H1 (cell line): ENCODE results near the gene PLXND1. TPM values are rescaled to one million over a fixed set of nuclear protein-coding genes. Genes with fewer than 3 reads are reported as not detected.

ENCODE experiments used
- CTCF ChIA-PET: fragments of 300-600 bp; sonication (Branson Sonifier 250); formaldehyde crosslinking; loops from one replicate; lab custom pipeline; 2021; ENCODE audit not compliant: partially characterized antibody; lab: Charles Lee
- POLR2A ChIA-PET: fragments of 300-600 bp; sonication (Branson Sonifier 250); formaldehyde crosslinking; loops from one replicate; lab custom pipeline; 2021; ENCODE audit warnings: inconsistent platforms; ENCODE audit not compliant: partially characterized antibody; lab: Charles Lee
- DNase-seq, 2 experiments: peaks; one replicate each; pipeline versions ENCODE4 v3.0.0 to v3.0.0-alpha.2; 2010 to 2022; ENCODE audit warnings: low spot score in 2 of 2, low read depth in 1 of 2, mixed read lengths in 1 of 2
- FAIRE-seq: peaks from 2 replicates; lab custom pipeline; 2011; peaks lifted over from hg19 to GRCh38; lab: Jason Lieb, UNC
- H2AFZ ChIP-seq: 2 replicates; pipeline ENCODE4 v1.8.1; 2012; ENCODE audit warnings: low read length, inconsistent platforms
- H2AK5ac ChIP-seq: 2 replicates; pipeline ENCODE4 v1.6.1; 2013; ENCODE audit warnings: low read depth, low read length
- H2BK120ac ChIP-seq: replicated peaks from 2 replicates; pipeline ENCODE3; 2013; ENCODE audit warnings: low read depth, low read length, inconsistent platforms
- H2BK12ac ChIP-seq: 2 replicates; pipeline ENCODE4 v1.6.1; 2013; ENCODE audit warnings: low read depth, low read length
- H2BK15ac ChIP-seq: 2 replicates; pipeline ENCODE4 v1.6.1; 2013; ENCODE audit warnings: low read length
- H2BK20ac ChIP-seq: 2 replicates; pipeline ENCODE4 v1.6.1; 2013; ENCODE audit warnings: low read length
- H2BK5ac ChIP-seq: 2 replicates; pipeline ENCODE4 v1.6.1; 2013; ENCODE audit warnings: low read depth, low read length
- H3K14ac ChIP-seq: 2 replicates; pipeline ENCODE4 v1.6.1; 2013; ENCODE audit warnings: inconsistent platforms; ENCODE audit not compliant: insufficient read length
- H3K18ac ChIP-seq: 2 replicates; pipeline ENCODE4 v1.6.1; 2013; ENCODE audit warnings: low read length; ENCODE audit errors: extremely low read depth
- H3K23ac ChIP-seq: 2 replicates; pipeline ENCODE4 v1.6.1; 2013; ENCODE audit warnings: inconsistent platforms; ENCODE audit not compliant: insufficient read length
- H3K23me2 ChIP-seq: 2 replicates; pipeline ENCODE4 v1.6.1; 2013; ENCODE audit warnings: low read depth, low read length
- H3K27ac ChIP-seq: 2 replicates; pipeline ENCODE4 v1.6.1; 2011; ENCODE audit warnings: low read depth, low read length, inconsistent platforms
- H3K27me3 ChIP-seq, 4 experiments: replicated peaks in 1 of 4; 1 replicate in 1 of 4; 2 replicates in 3 of 4; pipeline versions ENCODE4 v1.6.1 to v1.8.1; 2011 to 2013; ENCODE audit warnings: low read length in 3 of 4, mild to moderate bottlenecking in 3 of 4, inconsistent platforms in 2 of 4, mixed read lengths in 2 of 4, moderate library complexity in 1 of 4; ENCODE audit not compliant: control insufficient read depth in 3 of 4, insufficient read depth in 3 of 4; ENCODE audit errors: extremely low read depth in 1 of 4
- H3K36me3 ChIP-seq, 4 experiments: 2 replicates each; pipeline versions ENCODE4 v1.6.1 to v1.8.1; 2011 to 2013; ENCODE audit warnings: mild to moderate bottlenecking in 4 of 4, low read length in 3 of 4, moderate library complexity in 2 of 4, control low read depth in 1 of 4, inconsistent platforms in 1 of 4; ENCODE audit not compliant: insufficient read depth in 4 of 4, control insufficient read depth in 2 of 4
- H3K4ac ChIP-seq: replicated peaks from 2 replicates; pipeline ENCODE3; 2013; ENCODE audit warnings: low read length, low read depth, mixed read lengths, inconsistent platforms; ENCODE audit not compliant: insufficient read length
- H3K4me1 ChIP-seq, 4 experiments: replicated peaks in 1 of 4; 1 replicate in 1 of 4; 2 replicates in 3 of 4; pipeline versions ENCODE4 v1.6.1 to v1.8.1; 2011 to 2013; ENCODE audit warnings: low read length in 3 of 4, inconsistent platforms in 2 of 4, mixed read lengths in 1 of 4; ENCODE audit not compliant: insufficient read depth in 4 of 4, control insufficient read depth in 3 of 4
- H3K4me2 ChIP-seq, 2 experiments: 2 replicates each; pipeline versions ENCODE4 v1.6.1 to v1.8.1; 2011 to 2013; ENCODE audit warnings: low read depth in 2 of 2, low read length in 2 of 2, control low read depth in 1 of 2, inconsistent platforms in 1 of 2, mild to moderate bottlenecking in 1 of 2; ENCODE audit not compliant: insufficient read depth in 1 of 2
- H3K4me3 ChIP-seq, 4 experiments: fragments of 200-600, 300-600 bp in 1 of 4; sonication (generic), shearing (Covaris generic), sonication (Bioruptor Twin) in 1 of 4; 2 replicates each; pipeline versions ENCODE4 v1.5.1 to v1.8.1; 2011 to 2016; ENCODE audit warnings: low read length in 4 of 4, low read depth in 3 of 4, control low read depth in 2 of 4, inconsistent platforms in 2 of 4, mild to moderate bottlenecking in 2 of 4, mixed read lengths in 1 of 4, moderate library complexity in 1 of 4; ENCODE audit not compliant: insufficient read depth in 2 of 4; ENCODE audit errors: extremely low read depth in 1 of 4
- H3K56ac ChIP-seq: replicated peaks from 2 replicates; pipeline ENCODE3; 2013; ENCODE audit warnings: low read depth, mild to moderate bottlenecking, mixed read lengths, low read length, inconsistent platforms; ENCODE audit not compliant: insufficient read length
- H3K79me1 ChIP-seq: 2 replicates; pipeline ENCODE4 v1.6.1; 2013; ENCODE audit warnings: low read depth, low read length, control low read depth
- H3K79me2 ChIP-seq, 2 experiments: 2 replicates each; pipeline versions ENCODE4 v1.6.1 to v1.8.1; 2012 to 2013; ENCODE audit warnings: low read length in 2 of 2, mild to moderate bottlenecking in 2 of 2, inconsistent platforms in 1 of 2; ENCODE audit not compliant: insufficient read depth in 2 of 2, control insufficient read depth in 1 of 2
- H3K9ac ChIP-seq, 4 experiments: replicated peaks in 1 of 4; 1 replicate in 1 of 4; 2 replicates in 3 of 4; pipeline versions ENCODE4 v1.6.1 to v1.8.1; 2011 to 2013; ENCODE audit warnings: low read depth in 3 of 4, low read length in 3 of 4, control low read depth in 2 of 4, mild to moderate bottlenecking in 2 of 4, moderate library complexity in 2 of 4, inconsistent platforms in 1 of 4; ENCODE audit errors: extremely low read depth in 1 of 4
- H3K9me3 ChIP-seq, 2 experiments: 2 replicates each; pipeline versions ENCODE4 v1.6.1 to v1.8.1; 2012 to 2013; ENCODE audit warnings: mild to moderate bottlenecking in 2 of 2, moderate library complexity in 2 of 2, control low read depth in 1 of 2, inconsistent platforms in 1 of 2, low read depth in 1 of 2, low read length in 1 of 2, mixed read lengths in 1 of 2; ENCODE audit not compliant: insufficient read depth in 2 of 2
- H4K20me1 ChIP-seq, 2 experiments: replicated peaks in 1 of 2; 2 replicates each; pipeline versions ENCODE3 to v1.8.1; 2011 to 2013; ENCODE audit warnings: inconsistent platforms in 2 of 2, low read length in 2 of 2, mild to moderate bottlenecking in 1 of 2; ENCODE audit not compliant: insufficient read depth in 2 of 2, control insufficient read depth in 1 of 2
- H4K5ac ChIP-seq: 2 replicates; pipeline ENCODE4 v1.6.1; 2013; ENCODE audit warnings: low read length, low read depth, mixed read lengths, inconsistent platforms; ENCODE audit not compliant: insufficient read length
- H4K8ac ChIP-seq: 2 replicates; pipeline ENCODE4 v1.8.0; 2013; ENCODE audit warnings: mild to moderate bottlenecking, moderate library complexity, low read length, inconsistent platforms; ENCODE audit not compliant: insufficient read depth; ENCODE audit errors: extremely low read depth
- H4K91ac ChIP-seq: replicated peaks from 2 replicates; pipeline ENCODE3; 2013; ENCODE audit warnings: low read length, mixed read lengths, inconsistent platforms; ENCODE audit not compliant: insufficient read length
- BCL11A ChIP-seq, 2 experiments: IDR thresholded peaks; one replicate each; pipeline ENCODE4 v1.6.1; 2011; ENCODE audit warnings: low read depth in 2 of 2, low read length in 2 of 2, mild to moderate bottlenecking in 2 of 2
- BRCA1 ChIP-seq: IDR thresholded peaks from 2 replicates; pipeline ENCODE4 v1.6.1; 2012; ENCODE audit warnings: low read depth, low read length, improper control_type of control experiment
- CEBPB ChIP-seq: IDR thresholded peaks from 2 replicates; pipeline ENCODE4 v1.6.1; 2012; ENCODE audit warnings: low read depth, low read length
- EP300 ChIP-seq, 2 experiments: IDR thresholded peaks; 1 replicate in 1 of 2; 2 replicates in 1 of 2; pipeline ENCODE4 v1.6.1; 2011 to 2012; ENCODE audit warnings: low read depth in 2 of 2, low read length in 2 of 2, mild to moderate bottlenecking in 2 of 2, borderline replicate concordance in 1 of 2, inconsistent platforms in 1 of 2, moderate library complexity in 1 of 2
- GABPA ChIP-seq: IDR thresholded peaks from 2 replicates; pipeline ENCODE4 v1.6.1; 2011; ENCODE audit warnings: mild to moderate bottlenecking, low read length, moderate library complexity, borderline replicate concordance; ENCODE audit not compliant: insufficient read depth
- HDAC2 ChIP-seq, 2 experiments: fragments of 300-600 bp in 1 of 2; sonication (generic) in 1 of 2; IDR thresholded peaks; 2 replicates each; pipeline ENCODE4 v1.6.1; 2011 to 2012; ENCODE audit warnings: low read depth in 2 of 2, low read length in 2 of 2, mild to moderate bottlenecking in 2 of 2, moderate library complexity in 2 of 2, borderline replicate concordance in 1 of 2, inconsistent platforms in 1 of 2
- KDM5A ChIP-seq: fragments of 200-600 bp; IDR thresholded peaks from 2 replicates; pipeline ENCODE4 v1.7.1; 2012; ENCODE audit warnings: mild to moderate bottlenecking, low read length, inconsistent platforms, mixed read lengths
- NANOG ChIP-seq: IDR thresholded peaks from 2 replicates; pipeline ENCODE4 v1.6.1; 2011; ENCODE audit warnings: low read length, low read depth, mild to moderate bottlenecking, inconsistent platforms; ENCODE audit not compliant: insufficient read depth, poor library complexity, severe bottlenecking
- POLR2A ChIP-seq, 2 experiments: IDR thresholded peaks; 1 replicate in 1 of 2; 2 replicates in 1 of 2; pipeline ENCODE4 v1.6.1; 2011; ENCODE audit warnings: low read depth in 2 of 2, low read length in 2 of 2, mild to moderate bottlenecking in 2 of 2; ENCODE audit errors: control extremely low read depth in 1 of 2
- RBBP5 ChIP-seq: IDR thresholded peaks from 2 replicates; pipeline ENCODE4 v1.7.1; 2012; ENCODE audit warnings: low read depth, mild to moderate bottlenecking, inconsistent platforms, low read length, moderate library complexity, borderline replicate concordance
- SIN3A ChIP-seq, 2 experiments: IDR thresholded peaks in 1 of 2; conservative IDR thresholded peaks in 1 of 2; 2 replicates each; pipeline ENCODE4 v1.6.1; 2011 to 2012; ENCODE audit warnings: low read length in 2 of 2, improper control_type of control experiment in 1 of 2, low read depth in 1 of 2, mild to moderate bottlenecking in 1 of 2
- TBP ChIP-seq: IDR thresholded peaks from 2 replicates; pipeline ENCODE4 v1.6.1; 2011; ENCODE audit warnings: low read depth, low read length, improper control_type of control experiment
- WGBS, 2 experiments: shearing (Covaris generic) in 1 of 2; methylation state at CpG; one replicate each; pipeline versions ENCODE4 v1.1.6 to v1.1.7; 2013 to 2015; ENCODE audit warnings: low lambda C conversion rate in 2 of 2, mixed read lengths in 2 of 2, inconsistent platforms in 1 of 2, low coverage in 1 of 2, missing lambda C conversion rate in 1 of 2; ENCODE audit not compliant: insufficient replicate concordance in 2 of 2, insufficient coverage in 1 of 2, insufficient read length in 1 of 2; ENCODE audit errors: extremely low coverage in 1 of 2, missing lambda C conversion rate in 1 of 2; 5-methylcytosine and 5-hydroxymethylcytosine counted together
- polyA plus RNA-seq, 7 experiments: library from polyadenylated mRNA; depleted of rRNA in 3 of 7; stranded (reverse) in 5 of 7; unstranded in 2 of 7; fragments of >200 nt in 5 of 7; fragments of 200-250 nt in 2 of 7; gene quantifications; 1 replicate in 5 of 7; 2 replicates in 1 of 7; 4 replicates in 1 of 7; pipeline versions ENCODE4 v1.2.1 to v1.2.3, GENCODE V29; 2011 to 2013; ENCODE audit warnings: missing spikeins in 2 of 7, mixed read lengths in 2 of 7
- total RNA-seq: library from RNA; stranded (reverse); fragmentation: NEBNext Ultra II Directional; extraction: Animal tissue kit (Norgen Biotek cat#: 25700); gene quantifications from 2 replicates; pipeline ENCODE4 v1.2.1, GENCODE V29; 2021

The PLXND1 gene
- total and polyA plus RNA-seq, 2 of the 8 experiments (the other 6 are each of a cell fraction or from before 2014, with no cell fraction given), result 17.7 to 66.4 TPM

DNA sequence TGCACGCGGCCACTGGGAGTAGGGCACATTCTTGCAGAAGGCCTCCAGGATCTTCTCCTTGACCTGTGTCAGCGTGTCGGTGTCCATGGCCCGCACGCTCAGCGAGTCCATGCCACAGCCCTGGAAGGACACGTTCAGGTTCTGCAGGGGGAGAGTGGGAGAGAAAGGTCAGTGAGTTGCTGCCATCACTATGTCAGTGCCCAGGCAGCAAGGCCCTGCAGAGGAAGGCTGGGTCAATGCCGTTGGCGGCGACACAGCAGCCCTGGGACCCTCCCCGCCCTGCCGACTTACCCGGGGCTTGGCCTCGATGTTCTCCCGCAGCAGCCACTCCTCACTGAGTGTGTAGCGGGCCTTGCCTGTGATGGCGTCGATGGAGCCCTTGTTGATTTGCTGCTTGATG lies 43.7 kb downstream of the PLXND1 start:
- TF ChIP-seq CEBPB (no peak), BRCA1 (no peak), TBP (no peak), HDAC2 (IDR thresholded peaks at IDR 0.05; ENCODE audit: borderline replicate concordance in 1 of 2, low read depth in 2 of 2, low read length in 2 of 2) (no peak), KDM5A (no peak), POLR2A (IDR thresholded peaks at IDR 0.05; ENCODE audit: control extremely low read depth in 1 of 2, low read depth in 2 of 2, low read length in 2 of 2) (no peak), BCL11A (IDR thresholded peaks at IDR 0.05; ENCODE audit: low read depth in 2 of 2, low read length in 2 of 2) (no peak), NANOG (no peak), GABPA (no peak), SIN3A (conservative IDR thresholded peaks at IDR 0.05 in 1 of 2, IDR thresholded peaks at IDR 0.05 in 1 of 2; ENCODE audit: low read depth in 1 of 2, low read length in 2 of 2) (no peak), RBBP5 (no peak), EP300 (IDR thresholded peaks at IDR 0.05; ENCODE audit: borderline replicate concordance in 1 of 2, low read depth in 2 of 2, low read length in 2 of 2) (no peak)
- Histone ChIP-seq H3K79me2 (no peaks in the 10 kb centered on the region), H2BK15ac (no peak overlapping the region), H2BK5ac (no peak overlapping the region), H3K23ac (no peak overlapping the region), H2BK20ac (no peak overlapping the region), H3K18ac (no peak overlapping the region), H3K9me3 (no peaks in the 10 kb centered on the region), H3K36me3 (no peaks in the 10 kb centered on the region; a peak in 1 of 8 replicates), H2BK12ac (peak overlapping the region; percentile 27; the same call in 1 of the 2 replicates), H4K20me1 (no peaks in the 10 kb centered on the region), H3K4me2 (no peak overlapping the region), H4K5ac (no peak overlapping the region), H3K23me2 (no peaks in the 10 kb centered on the region), H2AFZ (no peak overlapping the region), H3K27me3 (no peaks in the 10 kb centered on the region), H3K4me1 (peaks cover 0 to 4% (median under 1%) of the 10 kb centered on the region in 4 experiments; a peak in 3 of 7 replicates), H3K14ac (no peak overlapping the region), H3K9ac (no peak overlapping the region), H4K91ac (no peak overlapping the region), H4K8ac (no peak overlapping the region), H3K27ac (no peak overlapping the region), H3K56ac (no peak overlapping the region), H2AK5ac (no peak overlapping the region), H3K79me1 (no peaks in the 10 kb centered on the region), H2BK120ac (no peak overlapping the region), H3K4ac (no peak overlapping the region), H3K4me3 (no peak overlapping the region)
- CTCF ChIA-PET, result interaction anchor here (1.3 to 1.6 kb wide), 3 partner anchors 10 to 73 kb away, joined by 3 to 6 read pairs (median 4); partner anchors contain the start of gene PLXND1
- POLR2A ChIA-PET, result interaction anchor here (1.3 kb wide), 1 partner anchor 36 kb away, joined by 3 read pairs; no protein-coding TSS in a partner anchor
- no peak for DNase-seq
- no peak for FAIRE-seq
- 93% methylated on average over 16 of the region's 19 CpGs; no CpG with 5 or more reads in 1 of the 2 experiments for WGBS, 2 experiments
